Activated B cell treated with CpG ODN at 0.5 μM for 24 hours (primary cell): ENCODE measurements around the gene SH3GLB2. TPM values are rescaled to one million over a fixed set of nuclear protein-coding genes. Genes with fewer than 3 reads are reported as not detected.
"Not testable (repeated sequence)": the region's sequence is repeated elsewhere in the genome, so short reads cannot be mapped to it uniquely, and the experiment has no call there.

ENCODE experiments used
- ATAC-seq: fragments of 200-7000 bp; cut with Tn5 transposase; one replicate; pipeline ENCODE4 v1.10.0; 2021; ENCODE audit warnings: low read depth, mild to moderate bottlenecking, moderate library complexity
- CTCF ChIA-PET: fragments of 350-600 bp; sonication (Branson Sonifier 250); formaldehyde crosslinking; loops from one replicate; lab custom pipeline; 2021; ENCODE audit warnings: antibody characterized with exemption; lab: Charles Lee
- POLR2A ChIA-PET: fragments of 350-600 bp; sonication (Branson Sonifier 250); formaldehyde crosslinking; loops from one replicate; lab custom pipeline; 2021; ENCODE audit warnings: antibody characterized with exemption; lab: Charles Lee
- DNase-seq: peaks from one replicate; pipeline ENCODE4 v3.0.0; 2022
- H3K27ac Mint-ChIP-seq: one replicate; pipeline ENCODE4 v1.8.0; 2020; ENCODE audit warnings: mixed read lengths
- H3K27me3 Mint-ChIP-seq: one replicate; pipeline ENCODE4 v1.8.0; 2021; ENCODE audit warnings: mixed read lengths
- H3K36me3 Mint-ChIP-seq: one replicate; pipeline ENCODE4 v1.8.0; 2021; ENCODE audit warnings: low read depth, mixed read lengths
- H3K4me1 Mint-ChIP-seq: one replicate; pipeline ENCODE4 v1.8.0; 2021; ENCODE audit warnings: mixed read lengths
- H3K4me3 Mint-ChIP-seq: one replicate; pipeline ENCODE4 v1.8.0; 2020; ENCODE audit warnings: mild to moderate bottlenecking, mixed read lengths
- H3K9me3 Mint-ChIP-seq: one replicate; pipeline ENCODE4 v1.8.0; 2020; ENCODE audit warnings: mixed read lengths
- intact Hi-C: fragments of 100-400 bp; cut with micrococcal nuclease; formaldehyde crosslinking; loops from one replicate; pipeline ENCODE4 v1.15.1; 2024
- total RNA-seq: library from RNA; stranded (reverse); gene quantifications from 2 replicates; pipeline ENCODE4 v1.2.3, GENCODE V29; 2022
- TF ChIP-seq, protein P1 (sequence below): fragments of 200-600 bp; IDR thresholded peaks from one replicate; pipeline ENCODE4 v1.8.0; 2022; ENCODE audit warnings: antibody characterized with exemption, mild to moderate bottlenecking

SH3GLB2 gene
- total RNA-seq, 1 donor from 2014 or later = 62.9 TPM

DNA sequence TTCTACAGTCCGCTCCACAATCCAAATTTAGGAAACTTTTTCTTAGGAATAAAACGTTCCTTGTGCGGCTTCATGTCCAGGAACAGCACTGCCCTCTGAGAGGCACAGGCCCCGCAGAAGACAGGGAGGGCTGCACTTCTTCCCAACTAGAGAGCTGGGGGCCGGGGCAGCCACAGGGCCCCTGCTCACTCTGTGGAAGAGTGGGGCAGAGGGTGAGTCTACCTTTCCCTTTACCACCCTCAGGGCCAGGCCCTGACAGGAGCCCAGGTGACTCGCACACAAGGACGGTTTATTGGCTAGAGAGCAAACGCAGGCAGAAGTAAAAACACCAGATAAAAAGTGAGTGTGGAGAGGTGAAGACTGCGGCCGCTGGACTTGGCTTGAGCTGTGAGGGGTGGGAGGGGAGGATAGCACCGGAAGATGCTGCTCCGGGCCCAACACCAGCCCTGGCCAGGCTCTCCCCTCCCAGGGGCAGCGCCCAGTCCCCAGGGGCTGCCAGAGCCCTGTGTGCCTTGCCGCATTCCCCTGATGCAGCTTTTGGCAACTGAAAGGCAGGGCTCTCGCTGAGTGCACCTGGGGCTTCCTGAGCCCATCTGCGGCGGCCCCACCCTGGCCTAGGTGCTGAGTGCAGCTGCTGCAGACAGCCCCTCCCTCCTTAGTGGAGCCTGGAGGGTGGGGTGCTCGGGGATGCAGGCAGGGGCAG lies 20.2 kb downstream of the SH3GLB2 start:
- Mint-ChIP-seq H3K27ac (no peak overlapping the region), H3K4me1 (peaks cover 6% of the 10 kb centered on the region), H3K9me3 (no peaks in the 10 kb centered on the region), H3K36me3 (peaks cover 63% of the 10 kb centered on the region), H3K27me3 (no peaks in the 10 kb centered on the region), H3K4me3 (no peak overlapping the region)
- ChIA-PET POLR2A (interaction anchor here (0.5 kb wide), 3 partner anchors 12 to 215 kb away, joined by 3 read pairs; no protein-coding TSS in a partner anchor), CTCF (interaction anchor here (1.1 kb wide), 1 partner anchor 23 kb away, joined by 3 read pairs; no protein-coding TSS in a partner anchor)
- intact Hi-C loops = loop anchor here (5.0 kb wide), 1 partner anchor 774 kb away; no protein-coding TSS in a partner anchor
- DNase-seq (no peak), ATAC-seq (no peak)
- TF ChIP-seq, protein P1, sequence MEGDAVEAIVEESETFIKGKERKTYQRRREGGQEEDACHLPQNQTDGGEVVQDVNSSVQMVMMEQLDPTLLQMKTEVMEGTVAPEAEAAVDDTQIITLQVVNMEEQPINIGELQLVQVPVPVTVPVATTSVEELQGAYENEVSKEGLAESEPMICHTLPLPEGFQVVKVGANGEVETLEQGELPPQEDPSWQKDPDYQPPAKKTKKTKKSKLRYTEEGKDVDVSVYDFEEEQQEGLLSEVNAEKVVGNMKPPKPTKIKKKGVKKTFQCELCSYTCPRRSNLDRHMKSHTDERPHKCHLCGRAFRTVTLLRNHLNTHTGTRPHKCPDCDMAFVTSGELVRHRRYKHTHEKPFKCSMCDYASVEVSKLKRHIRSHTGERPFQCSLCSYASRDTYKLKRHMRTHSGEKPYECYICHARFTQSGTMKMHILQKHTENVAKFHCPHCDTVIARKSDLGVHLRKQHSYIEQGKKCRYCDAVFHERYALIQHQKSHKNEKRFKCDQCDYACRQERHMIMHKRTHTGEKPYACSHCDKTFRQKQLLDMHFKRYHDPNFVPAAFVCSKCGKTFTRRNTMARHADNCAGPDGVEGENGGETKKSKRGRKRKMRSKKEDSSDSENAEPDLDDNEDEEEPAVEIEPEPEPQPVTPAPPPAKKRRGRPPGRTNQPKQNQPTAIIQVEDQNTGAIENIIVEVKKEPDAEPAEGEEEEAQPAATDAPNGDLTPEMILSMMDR = no peak

DNA sequence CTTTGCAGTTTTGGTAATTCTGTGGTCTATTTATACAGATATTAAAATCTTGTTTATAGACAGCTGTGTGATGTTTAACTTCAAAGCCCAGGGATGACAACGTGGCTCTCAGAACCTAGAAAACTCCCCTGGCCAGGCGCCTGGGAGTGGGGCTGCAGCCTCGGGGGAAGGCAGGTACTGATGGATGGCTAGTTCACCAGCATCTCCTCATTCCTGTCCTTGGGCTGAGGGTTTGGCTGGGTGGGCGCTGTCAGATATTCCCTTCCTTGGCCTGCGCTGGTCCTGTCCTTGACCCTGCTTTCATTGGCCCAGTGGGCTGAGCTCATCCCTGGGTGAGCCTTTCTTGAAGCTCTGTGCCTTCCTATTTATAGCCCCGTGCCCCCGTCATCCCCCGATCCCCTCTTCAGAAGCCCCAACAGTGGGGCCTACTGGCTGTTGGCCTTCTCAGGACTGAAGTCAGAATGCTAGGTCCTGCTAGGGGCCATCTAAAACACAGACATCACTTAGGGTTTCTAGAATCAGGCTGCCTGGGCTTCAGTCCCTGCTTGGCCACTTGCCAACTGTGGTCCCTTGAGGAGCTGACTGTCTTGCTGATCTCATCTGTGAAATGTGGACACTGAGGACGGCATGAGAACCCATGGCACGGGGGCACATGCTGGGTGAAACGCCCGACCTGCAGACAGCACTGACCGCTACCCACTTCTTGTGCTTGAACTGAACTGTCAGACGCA lies 20.9 kb downstream of the SH3GLB2 start:
- ATAC-seq = no peak

DNA sequence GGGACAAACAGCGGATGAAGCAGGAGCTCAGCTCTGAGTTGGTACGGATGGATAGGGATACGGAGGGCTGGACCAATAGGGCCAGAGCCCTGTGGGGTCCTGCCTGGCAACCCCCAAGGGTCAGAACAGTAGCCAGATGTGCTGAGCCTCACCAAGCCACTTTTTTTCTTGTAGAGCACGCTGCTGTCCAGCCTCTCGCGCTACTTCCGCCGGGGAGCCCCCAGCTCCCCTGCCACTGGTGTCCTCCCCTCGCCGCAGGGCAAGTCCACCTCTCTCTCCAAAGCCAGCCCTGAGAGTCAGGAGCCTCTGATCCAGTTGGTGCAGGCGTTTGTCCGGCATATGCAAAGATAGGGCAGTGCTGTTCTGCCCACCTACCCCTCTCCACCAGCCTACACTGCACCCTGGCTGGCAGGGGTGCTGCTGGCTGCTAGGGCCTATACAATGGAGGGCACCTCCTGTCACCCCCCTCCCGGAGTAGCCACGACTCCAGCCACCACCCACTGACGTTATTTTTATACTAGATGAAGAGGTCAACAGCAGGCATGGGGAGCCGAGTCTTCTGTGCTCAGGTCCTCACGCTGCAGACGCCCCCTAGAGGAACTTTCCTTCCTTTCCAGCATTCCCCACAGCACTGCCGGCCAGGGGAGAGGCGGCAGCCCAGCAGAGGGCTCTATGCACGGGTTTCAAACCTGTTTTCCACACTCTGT lies 21.6 kb downstream of the SH3GLB2 start:
- DNase-seq = no peak
- peaks cover 70% of the 10 kb centered on the region for H3K36me3 Mint-ChIP-seq

More for the DNA sequence above, 20.9 kb downstream of the SH3GLB2 start:
- ChIA-PET CTCF (interaction anchor here (1.1 to 1.3 kb wide), 3 partner anchors 14 to 23 kb away, joined by 3 to 5 read pairs (median 3); partner anchors contain the start of gene SH3GLB2), POLR2A (interaction anchor here (0.5 kb wide), 2 partner anchors 58 to 215 kb away, joined by 3 read pairs; no protein-coding TSS in a partner anchor)
- Mint-ChIP-seq H3K36me3 (peaks cover 64% of the 10 kb centered on the region), H3K27ac (no peak overlapping the region), H3K4me3 (no peak overlapping the region), H3K27me3 (no peaks in the 10 kb centered on the region), H3K4me1 (peaks cover 6% of the 10 kb centered on the region), H3K9me3 (no peaks in the 10 kb centered on the region)
- intact Hi-C loops = loop anchor here (5.0 kb wide), 1 partner anchor 775 kb away; no protein-coding TSS in a partner anchor
- no peak for DNase-seq
- TF ChIP-seq, protein P1 = no peak

DNA sequence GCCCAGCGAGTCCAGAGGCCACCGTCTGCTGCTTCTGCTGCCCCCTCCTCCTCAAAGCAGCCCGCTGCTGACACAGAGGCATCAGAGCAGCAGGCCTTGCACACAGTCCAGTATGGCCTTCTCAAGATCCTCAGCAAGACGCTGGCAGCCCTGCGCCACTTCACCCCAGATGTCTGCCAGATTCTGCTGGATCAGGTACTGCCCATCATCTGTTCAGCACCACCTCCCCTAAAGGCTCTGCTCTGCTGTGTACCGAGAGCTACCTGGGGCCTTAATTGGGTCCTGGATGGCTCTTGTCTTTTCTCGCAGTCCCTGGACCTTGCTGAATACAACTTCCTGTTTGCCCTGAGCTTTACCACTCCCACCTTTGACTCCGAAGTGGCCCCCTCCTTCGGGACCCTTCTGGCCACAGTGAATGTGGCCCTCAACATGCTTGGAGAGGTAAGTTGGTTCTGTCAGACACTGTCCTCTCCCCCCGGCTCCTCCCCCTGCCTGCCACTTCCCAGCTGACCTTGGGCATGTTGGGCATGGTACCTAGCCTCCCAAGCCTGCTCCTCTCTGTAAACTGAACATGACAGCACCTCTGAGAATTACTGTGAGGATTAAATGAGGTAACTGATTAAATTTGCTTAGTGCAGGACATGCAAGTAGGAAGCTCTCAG lies 22.7 kb downstream of the SH3GLB2 start:
- Mint-ChIP-seq H3K27ac (no peak overlapping the region), H3K9me3 (no peaks in the 10 kb centered on the region), H3K4me1 (peaks cover 6% of the 10 kb centered on the region), H3K4me3 (no peak overlapping the region), H3K27me3 (no peaks in the 10 kb centered on the region), H3K36me3 (peaks cover 74% of the 10 kb centered on the region)
- intact Hi-C loops = loop anchor here (5.0 kb wide), 1 partner anchor 777 kb away; no protein-coding TSS in a partner anchor
- DNase-seq = no peak
- CTCF ChIA-PET = interaction anchor here (1.8 kb wide), 1 partner anchor 13 kb away, joined by 7 read pairs; no protein-coding TSS in a partner anchor
- POLR2A ChIA-PET = no interaction called here
- no peak for ATAC-seq
- TF ChIP-seq, protein P1 = no peak

More for the DNA sequence above, 21.6 kb downstream of the SH3GLB2 start:
- TF ChIP-seq, protein P1 = peak; percentile 29
- CTCF ChIA-PET = interaction anchor here (1.1 to 1.8 kb wide), 3 partner anchors 12 to 22 kb away, joined by 3 to 7 read pairs (median 5); partner anchors contain the start of gene SH3GLB2
- ATAC-seq = peak; percentile 82
- H3K4me3 Mint-ChIP-seq = no peak overlapping the region
- intact Hi-C loops = loop anchor here (5.0 kb wide), 1 partner anchor 776 kb away; no protein-coding TSS in a partner anchor
- H3K27ac Mint-ChIP-seq = no peak overlapping the region
- POLR2A ChIA-PET = no interaction called here
- H3K27me3 Mint-ChIP-seq = no peaks in the 10 kb centered on the region
- H3K4me1 Mint-ChIP-seq = peaks cover 6% of the 10 kb centered on the region
- no peaks in the 10 kb centered on the region for H3K9me3 Mint-ChIP-seq

DNA sequence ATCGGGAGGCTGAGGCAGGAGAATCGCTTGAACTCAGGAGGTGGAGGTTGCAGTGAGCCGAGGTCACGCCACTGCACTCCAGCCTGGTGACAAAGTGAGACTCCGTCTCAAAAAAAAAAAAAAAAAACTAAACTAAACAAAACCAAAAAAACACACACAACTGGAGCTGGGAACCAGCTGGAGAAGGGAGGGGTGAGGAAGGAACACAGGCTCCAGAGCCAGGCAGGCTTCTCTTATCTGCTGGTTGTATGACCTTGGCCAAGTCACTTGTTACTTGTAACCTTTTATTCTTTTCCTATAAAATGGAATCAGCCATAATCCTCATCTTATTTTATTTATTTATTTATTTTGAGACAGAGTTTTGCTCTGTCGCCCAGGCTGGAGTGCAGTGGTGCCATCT lies 24.0 kb downstream of the SH3GLB2 start:
- H3K4me3 Mint-ChIP-seq, ATAC-seq, H3K27me3 Mint-ChIP-seq, H3K4me1 Mint-ChIP-seq, H3K9me3 Mint-ChIP-seq, H3K27ac Mint-ChIP-seq, intact Hi-C loops, DNase-seq: not testable (repeated sequence)
- CTCF ChIA-PET = interaction anchor here (0.8 kb wide), 1 partner anchor 14 kb away, joined by 3 read pairs; no protein-coding TSS in a partner anchor
- H3K36me3 Mint-ChIP-seq = peaks cover 81% of the 10 kb centered on the region
- POLR2A ChIA-PET = interaction anchor here (0.6 kb wide), 2 partner anchors 56 to 1731 kb away, joined by 5 to 11 read pairs; no protein-coding TSS in a partner anchor
